Spleen (tissue), 7 donors: ENCODE results near the gene RNF114.

Experiments used
- CTCF ChIP-seq, 11 experiments: fragments of 200-600 bp in 7 of 11; fragments of 450-650 bp in 4 of 11; sonication (generic) in 4 of 11; IDR thresholded peaks in 8 of 11; conservative IDR thresholded peaks in 3 of 11; 1 replicate in 7 of 11; 2 replicates in 4 of 11; pipeline versions ENCODE4 v1.4.0 to v1.8.0; 2016 to 2021; ENCODE audit warnings: antibody characterized with exemption in 11 of 11, inconsistent platforms in 4 of 11, mild to moderate bottlenecking in 1 of 11
- POLR2A ChIP-seq, 3 donors: fragments of 450-650 bp; IDR thresholded peaks; one replicate each; pipeline ENCODE4 v1.5.1; 2017; ENCODE audit warnings: antibody characterized with exemption in 3 of 3, mild to moderate bottlenecking in 1 of 3
- donor health status: DM: no; HTN: no; CAD: no; lungs with moderate emphysema.
- donor health status: DM: no; HTN: no; CAD: no.
- donor health status: DM: no; HTN: no; CAD: no.

- TF ChIP-seq CTCF (IDR thresholded peaks at IDR 0.05 in 8 of 11, conservative IDR thresholded peaks at IDR 0.05 in 3 of 11) (no peak), POLR2A (IDR thresholded peaks at IDR 0.05) (no peak)
These were observed 30.6 kb upstream of the RNF114 start for GRCh38 chr20:49905415-49906091.
